NCI-H146 (cell line): ENCODE measurements around the gene SPAST.
"Not testable (repeated sequence)": the region's sequence is repeated elsewhere in the genome, so short reads cannot be mapped to it uniquely, and the experiment has no call there.

Experiments
- DNase-seq: peaks from one replicate; lab custom pipeline; 2025; lab: John Stamatoyannopoulos, UW

SPAST gene, protein sequence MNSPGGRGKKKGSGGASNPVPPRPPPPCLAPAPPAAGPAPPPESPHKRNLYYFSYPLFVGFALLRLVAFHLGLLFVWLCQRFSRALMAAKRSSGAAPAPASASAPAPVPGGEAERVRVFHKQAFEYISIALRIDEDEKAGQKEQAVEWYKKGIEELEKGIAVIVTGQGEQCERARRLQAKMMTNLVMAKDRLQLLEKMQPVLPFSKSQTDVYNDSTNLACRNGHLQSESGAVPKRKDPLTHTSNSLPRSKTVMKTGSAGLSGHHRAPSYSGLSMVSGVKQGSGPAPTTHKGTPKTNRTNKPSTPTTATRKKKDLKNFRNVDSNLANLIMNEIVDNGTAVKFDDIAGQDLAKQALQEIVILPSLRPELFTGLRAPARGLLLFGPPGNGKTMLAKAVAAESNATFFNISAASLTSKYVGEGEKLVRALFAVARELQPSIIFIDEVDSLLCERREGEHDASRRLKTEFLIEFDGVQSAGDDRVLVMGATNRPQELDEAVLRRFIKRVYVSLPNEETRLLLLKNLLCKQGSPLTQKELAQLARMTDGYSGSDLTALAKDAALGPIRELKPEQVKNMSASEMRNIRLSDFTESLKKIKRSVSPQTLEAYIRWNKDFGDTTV

DNA sequence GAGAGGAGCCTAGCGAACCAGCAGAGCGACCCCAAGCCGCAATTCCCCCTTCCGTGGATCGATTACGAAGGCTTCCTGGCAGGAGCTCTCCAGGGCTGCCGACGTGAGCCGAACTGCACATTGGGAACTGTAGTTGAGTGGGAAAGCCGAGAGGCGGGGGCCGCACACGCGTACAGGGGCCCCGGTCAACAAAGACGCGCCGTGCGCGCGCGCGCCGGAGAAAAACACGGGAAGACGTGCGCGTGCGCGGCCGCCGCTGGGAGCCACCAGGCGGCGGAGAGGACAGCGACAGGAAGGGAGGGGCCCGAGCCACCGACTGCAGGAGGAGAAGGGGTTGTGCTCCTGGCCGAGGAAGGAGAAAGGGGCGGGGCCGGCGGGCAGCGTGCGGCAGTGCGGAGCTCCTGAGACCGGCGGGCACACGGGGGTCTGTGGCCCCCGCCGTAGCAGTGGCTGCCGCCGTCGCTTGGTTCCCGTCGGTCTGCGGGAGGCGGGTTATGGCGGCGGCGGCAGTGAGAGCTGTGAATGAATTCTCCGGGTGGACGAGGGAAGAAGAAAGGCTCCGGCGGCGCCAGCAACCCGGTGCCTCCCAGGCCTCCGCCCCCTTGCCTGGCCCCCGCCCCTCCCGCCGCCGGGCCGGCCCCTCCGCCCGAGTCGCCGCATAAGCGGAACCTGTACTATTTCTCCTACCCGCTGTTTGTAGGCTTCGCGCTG, at the start of gene SPAST:
Gene SPAST, plus strand, starts transcription at position 247 of the 711 bp plus-strand sequence. Its CDS starts 276 bp downstream, at position 523.
- DNase-seq: peak; percentile 98

DNA sequence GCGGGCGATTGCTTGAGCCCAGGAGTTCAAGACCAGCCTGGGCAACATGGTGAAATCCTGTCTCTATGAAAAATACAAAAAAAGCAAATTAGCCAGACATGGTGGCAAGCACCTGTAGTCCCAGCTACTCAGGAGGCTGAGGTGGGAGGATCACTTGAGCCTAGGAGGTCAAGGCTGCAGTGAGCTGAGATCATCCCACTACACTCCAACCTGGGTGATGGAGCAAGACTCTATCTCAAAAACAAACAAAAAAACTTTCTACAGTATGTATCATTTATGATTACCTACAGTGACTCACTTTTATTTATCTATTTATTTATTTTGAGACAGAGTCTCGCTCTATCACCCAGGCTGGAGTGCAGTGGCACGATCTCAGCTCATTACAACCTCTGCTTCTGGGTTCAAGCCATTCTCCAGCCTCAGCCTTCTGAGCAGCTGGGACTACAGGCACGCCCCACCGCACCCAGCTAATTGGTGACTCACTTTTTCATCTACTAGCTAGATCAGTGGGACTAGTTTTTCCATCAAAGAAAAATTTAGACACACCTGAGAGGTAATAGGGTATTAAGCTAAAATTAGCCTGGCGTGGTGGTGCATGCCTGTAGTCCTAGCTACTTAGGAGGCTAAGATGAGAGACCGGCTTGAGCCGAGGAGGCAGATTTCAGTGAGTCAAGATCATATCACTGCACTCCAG, 44.4 kb upstream of the SPAST start:
- not testable (repeated sequence) for DNase-seq

DNA sequence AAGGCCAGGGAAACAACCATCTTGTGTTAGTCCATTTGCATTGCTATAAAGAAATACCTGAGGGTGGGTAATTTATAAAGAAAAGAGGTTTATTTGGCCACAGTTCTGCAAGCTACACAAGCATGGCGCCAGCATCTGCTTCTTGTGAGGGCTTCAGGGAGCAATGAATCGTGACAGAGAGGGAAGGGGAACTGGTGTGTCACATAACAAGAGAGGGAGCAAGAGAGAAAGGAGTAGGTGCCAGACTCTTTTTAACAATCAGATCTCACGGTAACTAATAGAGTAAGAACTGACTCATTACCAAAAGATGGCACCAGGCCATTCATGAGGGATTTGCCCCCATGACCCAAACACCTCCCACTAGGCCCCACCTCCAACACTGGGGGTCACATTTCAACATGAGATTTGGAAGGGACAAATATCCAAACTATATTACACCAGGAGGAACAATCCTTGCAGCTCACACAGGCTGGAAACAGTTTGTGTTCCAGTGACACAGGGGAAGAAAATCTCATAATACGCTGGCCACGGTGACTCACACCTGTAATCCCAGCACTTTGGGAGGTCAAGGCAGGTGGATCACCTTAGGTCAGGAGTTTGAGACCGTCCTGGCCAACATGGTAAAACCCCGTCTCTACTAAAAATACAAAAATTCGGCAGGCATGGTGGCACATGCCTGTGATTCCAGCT, 29.0 kb upstream of the SPAST start:
- DNase-seq: not testable (repeated sequence)

DNA sequence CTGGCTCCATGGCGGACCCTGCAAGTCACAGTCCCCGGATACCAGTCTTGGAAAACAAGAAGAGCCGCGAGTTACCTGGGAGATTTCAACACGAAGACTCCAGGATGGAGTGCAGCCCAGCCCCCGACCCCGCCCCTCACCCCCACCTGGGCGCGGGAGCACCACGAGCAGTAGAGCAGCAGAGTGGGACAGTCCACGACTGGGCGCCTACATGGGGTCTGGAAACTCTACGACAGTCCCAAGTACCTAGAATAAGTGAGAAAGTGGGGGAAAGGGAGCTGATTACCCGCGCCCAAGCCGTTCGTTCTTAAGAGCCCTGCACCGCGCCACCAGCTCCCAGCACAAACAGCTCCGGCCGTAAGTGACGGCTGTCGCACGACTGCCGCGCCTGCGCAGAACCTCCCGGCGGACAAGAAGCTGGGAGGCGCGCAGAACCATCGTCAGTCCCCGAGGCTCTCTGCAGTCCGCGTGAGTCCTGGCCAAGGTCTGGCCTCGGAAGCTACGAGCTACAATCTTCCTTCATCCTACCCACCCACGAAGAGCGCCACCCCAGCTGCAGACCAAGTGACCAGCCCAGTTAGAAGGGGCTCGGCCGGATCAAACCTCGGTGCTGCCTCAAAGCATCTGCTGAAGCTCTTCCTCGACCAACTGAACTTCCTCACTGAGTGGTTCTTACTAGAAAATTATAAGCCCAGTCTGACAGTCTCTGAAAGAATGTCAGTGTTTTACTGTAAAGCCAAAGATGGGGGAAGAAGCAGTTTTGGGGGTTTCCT, 23.7 kb upstream of the SPAST start, which contains the start of gene DPY30:
Gene DPY30, minus strand, starts transcription at position 359 of the 773 bp plus-strand sequence. Its CDS starts 349 bp downstream, at position 10.
- peak; percentile 95 for DNase-seq

DNA sequence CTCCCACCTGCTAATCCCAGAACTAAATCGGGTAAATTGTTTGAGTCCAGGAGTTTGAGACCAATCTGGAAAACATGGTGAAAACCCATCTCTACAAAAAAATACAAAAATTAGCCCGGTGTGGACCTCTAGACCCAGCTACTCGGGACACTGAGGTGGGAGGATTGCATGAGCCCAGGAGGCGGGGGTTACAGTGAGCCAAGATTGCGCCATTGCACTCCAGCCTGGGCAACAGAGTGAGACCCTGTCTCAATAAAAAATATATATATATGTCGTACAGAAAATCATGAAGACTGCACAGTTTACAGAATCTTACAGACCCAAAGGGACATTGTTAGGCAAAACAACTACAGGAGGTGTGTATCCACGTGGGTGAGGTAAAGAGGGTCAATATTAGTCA, 19.8 kb upstream of the SPAST start:
- DNase-seq: no peak

DNA sequence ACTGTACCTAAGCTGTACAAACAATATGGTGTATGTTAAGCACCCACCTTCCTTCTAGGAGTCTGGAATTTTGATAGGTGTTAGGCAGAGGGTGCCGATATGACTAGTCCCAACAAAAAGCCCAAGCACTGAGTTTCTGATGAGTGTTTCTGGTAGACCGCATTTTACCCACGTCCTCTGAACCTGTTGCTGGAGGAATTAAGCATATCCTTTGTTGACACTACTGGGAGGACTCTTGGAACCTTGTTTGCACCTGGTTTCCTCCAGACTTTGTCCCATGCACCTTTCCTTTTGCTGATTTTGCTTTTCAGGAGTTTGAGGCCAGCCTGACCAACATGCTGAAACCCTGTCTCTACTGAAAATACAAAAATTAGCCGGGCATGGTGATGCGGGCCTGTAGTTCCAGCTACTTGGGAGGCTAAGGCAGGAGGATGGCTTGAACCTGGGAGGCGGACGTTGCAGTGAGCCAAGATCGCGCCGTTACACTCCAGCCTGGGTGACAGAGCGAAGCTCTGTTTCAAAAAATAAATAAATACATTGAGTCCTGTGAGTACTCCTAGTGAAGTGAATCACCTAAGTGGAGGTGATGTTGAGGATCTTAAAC, 11.4 kb upstream of the SPAST start:
- DNase-seq: no peak

DNA sequence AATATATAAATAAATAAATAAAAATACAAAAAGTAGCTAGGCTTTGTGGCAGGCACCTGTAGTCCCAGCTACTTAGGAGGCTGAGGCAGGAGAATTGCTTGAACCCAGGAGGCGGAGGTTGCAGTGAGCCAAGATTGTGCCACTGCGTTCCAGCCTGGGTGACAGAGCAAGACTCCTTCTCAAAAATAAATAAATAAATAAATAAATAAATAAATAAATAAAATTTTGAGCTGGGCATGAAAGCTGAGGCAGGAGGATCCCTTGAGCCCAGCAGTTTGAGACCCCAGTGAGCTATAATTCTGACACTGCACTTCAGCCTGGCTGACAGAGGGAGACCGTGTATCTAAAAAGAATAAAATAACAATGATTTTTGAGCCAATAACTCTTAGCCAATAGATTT, 8.8 kb upstream of the SPAST start:
- DNase-seq: not testable (repeated sequence)

DNA sequence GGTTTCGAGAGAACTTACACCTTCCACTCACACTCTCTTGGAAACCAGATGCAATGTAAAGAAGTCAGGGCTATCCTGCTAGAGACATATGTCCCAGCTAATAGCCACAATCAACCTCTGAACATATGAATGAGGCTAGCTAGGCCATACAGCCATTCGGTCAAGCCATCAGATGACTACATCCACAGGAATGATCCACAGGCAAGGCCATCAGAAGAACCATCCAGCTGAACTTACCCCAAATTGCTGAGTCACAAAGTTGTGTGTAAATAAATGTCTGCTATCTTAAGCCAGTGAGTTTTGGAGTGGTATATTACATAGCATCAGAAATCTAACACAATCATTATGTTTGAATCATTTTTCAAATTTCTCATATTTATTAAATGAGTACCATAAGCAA, 5.2 kb upstream of the SPAST start:
- DNase-seq: no peak

DNA sequence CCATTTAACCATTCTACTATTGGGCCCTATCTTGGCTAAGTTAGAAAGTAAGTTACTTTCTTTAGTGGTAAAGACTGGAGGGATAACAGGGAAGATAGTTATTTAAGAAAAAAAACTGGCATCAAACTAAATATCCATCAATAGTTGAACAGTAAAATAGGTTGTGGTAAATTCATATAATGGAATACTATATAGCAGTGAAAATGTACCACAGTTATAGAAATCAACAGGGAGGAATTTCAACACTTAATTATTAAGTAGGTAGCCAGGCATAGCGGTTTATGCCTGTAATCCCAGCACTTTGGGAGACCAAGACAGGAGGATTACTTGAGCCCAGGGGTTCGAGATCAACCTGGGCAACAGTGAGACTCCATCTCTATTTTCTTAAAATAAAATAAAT, 3.1 kb upstream of the SPAST start:
- DNase-seq: no peak

DNA sequence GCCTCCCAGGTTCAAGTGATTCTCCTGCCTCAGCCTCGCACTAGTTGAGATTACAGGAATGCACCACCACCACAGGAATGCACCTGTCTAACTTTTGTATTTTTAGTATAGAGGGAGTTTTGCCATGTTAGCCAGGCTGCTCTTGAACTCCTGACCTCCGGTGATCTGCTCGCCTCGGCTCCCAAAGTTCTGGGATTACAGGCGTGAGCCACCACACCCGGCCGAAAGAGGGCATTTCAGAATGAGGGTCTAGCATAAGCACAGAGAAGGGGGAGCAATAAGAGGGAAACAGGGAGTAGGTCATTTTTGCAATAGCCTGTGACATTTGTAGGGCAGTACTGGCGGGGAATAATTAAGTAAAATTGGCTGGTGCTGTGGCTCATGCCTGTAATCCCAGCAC, 1.9 kb upstream of the SPAST start:
- DNase-seq: no peak

DNA sequence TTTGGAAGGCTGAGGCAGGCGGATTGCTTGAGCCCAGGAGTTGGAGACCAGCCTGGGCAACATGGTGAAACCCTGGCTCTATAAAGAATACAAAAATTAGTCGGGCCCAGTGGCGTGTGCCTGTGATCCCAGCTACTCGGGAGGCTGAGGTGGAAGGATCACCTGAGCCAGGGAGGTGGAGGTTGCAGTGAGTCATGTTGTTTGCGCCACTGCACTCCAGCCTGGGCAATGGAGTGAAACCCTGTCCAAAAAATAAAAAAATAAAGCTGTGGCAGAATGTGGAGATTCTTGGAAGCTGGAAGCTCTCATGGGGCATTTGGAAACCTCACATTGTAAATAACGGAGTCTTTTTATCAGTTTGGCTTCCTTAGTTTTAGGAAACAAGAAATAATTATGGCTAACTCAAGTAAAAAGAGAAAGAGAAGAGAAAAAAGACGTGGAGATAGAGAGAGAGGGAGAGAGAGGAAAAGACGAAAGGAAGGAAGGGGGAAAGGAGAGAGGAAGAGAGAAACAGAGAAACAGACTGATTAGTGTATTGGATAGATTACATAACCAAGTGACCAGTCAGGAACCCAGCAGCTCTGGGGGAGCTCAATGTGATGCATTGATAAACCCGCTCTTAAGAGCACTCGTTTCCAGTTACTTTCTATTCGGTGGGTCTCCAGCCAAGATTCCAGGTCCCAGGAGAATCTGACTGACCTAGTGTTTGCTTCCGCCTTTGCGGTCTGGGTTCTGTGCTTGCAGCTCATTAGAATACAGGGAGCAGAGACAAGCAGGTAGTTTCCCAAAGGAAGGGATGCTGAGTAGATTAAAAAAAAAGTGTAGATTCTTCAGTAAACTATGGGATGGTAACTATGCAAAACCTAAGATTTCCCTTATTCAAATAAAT, 1.1 kb upstream of the SPAST start:
- DNase-seq: peak; percentile 52

DNA sequence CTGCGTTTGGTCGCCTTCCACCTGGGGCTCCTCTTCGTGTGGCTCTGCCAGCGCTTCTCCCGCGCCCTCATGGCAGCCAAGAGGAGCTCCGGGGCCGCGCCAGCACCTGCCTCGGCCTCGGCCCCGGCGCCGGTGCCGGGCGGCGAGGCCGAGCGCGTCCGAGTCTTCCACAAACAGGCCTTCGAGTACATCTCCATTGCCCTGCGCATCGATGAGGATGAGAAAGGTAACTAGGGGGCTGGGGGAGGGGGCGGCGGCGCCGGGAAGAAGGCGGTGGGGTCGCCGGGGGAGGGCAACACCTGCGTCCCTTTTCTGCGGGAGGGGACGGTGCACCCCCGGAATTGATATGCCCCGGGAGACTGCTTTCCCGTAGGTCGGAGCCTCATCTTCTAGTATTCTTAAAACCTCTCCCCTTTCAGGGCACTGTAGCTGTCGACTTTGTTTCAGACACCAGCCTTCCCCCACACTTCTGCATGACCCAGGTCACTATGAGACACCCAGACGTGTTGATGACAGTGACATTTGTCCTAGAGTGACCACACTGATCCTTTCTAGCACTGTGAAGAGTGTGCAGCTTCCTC, 755 bp downstream of the SPAST start:
- peak; percentile 58 for DNase-seq

DNA sequence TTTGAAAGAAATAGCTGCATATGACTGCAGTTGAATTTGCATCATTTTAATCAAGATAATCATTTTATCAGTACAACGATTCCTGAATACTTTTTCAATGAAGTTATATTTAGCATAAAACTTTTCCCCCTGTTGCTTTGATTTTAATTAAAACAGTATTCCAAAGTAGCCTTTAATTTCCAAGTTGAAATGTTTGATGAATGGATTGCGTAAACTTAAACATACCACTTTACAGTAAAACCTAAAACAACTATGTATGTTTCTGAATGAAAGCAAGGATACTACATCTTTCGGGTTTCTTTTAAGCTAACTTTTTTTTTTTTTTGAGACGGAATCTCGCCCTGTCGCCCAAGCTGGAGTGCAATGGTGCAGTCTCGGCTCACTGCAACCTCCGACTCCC, 1.4 kb downstream of the SPAST start:
- DNase-seq: no peak

DNA sequence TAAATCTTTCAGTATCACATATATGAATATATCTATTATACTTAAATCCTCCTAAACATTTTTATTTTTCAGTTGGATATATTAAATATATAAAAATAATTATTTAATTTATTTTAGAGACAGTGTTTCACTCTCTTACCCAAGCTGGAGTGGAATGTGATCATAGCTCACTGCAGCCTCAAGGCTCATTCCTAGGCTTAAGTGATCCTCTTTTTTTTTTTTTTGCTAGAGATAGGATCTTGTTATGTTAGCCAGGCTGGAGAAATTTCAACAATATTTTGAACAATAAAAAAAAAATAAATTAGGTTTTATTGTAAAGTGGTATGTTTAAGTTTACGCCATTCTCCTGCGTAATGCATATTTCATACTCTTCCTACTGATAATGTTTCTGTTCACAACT, 4.2 kb downstream of the SPAST start:
- no peak for DNase-seq

DNA sequence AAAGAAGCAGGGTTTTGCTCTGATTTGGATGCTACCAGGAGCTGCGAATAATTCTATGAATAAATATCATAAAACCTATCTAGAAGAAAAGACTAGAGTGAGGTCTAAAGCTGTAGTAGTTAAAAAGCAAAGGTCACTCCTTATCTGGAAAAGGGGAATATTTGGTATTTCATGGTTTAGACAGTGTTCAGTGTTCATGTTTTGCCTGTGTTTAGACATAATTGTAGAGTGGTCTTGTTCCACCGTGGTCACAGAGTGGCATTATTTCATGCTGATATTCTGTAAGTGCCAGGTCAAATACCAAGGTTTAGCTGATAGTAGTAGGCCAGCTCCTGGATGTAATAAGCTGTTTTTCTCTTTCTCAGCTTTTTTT, 10.8 kb downstream of the SPAST start:
- no peak for DNase-seq

DNA sequence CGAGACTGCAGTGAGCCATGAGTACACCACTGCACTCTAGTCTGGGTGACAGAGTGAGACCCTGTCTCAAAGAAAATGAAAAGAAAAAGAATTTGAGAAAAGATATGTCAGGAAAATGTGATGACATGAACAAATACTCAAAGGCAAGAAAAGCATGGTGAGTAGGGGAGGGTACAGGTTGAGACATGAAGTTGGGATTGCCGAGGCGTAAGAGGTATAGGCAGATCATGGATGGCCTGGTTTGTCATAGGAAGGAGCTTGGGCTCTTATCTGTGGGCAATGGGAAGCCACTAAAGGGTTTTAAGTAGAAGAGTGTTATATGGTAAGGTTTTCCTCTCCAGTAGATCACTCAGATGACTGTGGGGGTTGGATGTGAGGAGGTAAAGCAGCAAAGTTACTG, 32.3 kb downstream of the SPAST start:
- no peak for DNase-seq

DNA sequence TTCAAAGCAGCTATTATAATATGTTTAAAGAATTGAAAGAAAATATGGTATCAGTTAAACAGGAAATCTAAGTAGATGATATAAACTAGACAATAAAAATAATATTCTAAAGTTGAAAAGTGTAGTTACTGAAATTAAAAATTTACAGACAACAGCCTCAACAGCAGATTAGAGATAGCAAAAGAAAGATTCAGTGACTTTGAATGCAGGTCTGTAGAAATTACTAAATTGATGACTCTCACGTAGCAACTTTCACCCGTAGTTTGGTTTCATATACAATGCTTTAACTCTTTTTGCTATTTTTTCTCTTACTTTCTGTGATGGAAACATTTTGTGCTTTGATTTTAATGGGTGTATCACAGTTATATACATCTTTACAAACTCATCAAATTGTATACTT, 44.8 kb downstream of the SPAST start:
- DNase-seq: no peak

DNA sequence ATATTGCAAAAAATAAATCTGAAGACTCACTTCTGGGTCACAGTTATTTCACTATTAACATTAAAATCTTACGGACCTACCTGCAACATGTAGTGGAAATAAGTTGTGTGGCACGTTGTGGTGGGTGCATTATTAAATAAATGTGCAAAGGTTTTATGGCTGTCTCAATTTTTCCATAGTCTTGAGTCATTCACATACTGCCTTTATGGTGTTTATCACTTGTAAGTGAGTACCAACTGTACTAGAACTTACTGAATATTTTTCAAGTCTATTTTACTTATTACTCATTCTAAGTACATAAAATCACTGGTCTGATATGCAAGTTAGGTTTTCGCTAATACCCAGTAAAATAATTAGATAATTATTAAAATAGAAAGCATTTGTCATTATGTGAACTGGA, 54.7 kb downstream of the SPAST start:
- no peak for DNase-seq

DNA sequence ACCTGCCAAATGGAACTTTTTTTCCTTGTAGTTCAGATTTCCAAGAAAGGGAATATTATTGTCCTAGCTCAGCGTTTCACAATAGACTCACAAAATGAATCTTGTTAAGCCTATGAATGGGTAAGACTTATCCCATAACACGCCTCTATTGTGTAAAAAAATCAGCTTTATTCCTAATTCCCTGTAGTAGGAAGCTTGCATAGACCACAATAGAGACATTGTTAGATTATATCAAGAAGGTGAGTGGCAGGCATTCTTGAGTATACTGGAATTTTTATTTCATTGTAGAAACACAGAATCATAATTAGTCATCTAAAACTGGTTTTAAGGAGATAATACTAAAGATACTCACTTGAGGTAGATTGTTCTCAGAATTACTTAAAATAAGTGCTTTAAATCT, 55.8 kb downstream of the SPAST start:
- no peak for DNase-seq
